NB4 (cell line): ENCODE data around the gene RBCK1.

ENCODE experiments used
- DNase-seq: peaks from one replicate; pipeline ENCODE4 v3.0.0; 2010; ENCODE audit warnings: low read depth
- H3K4me3 ChIP-seq: one replicate; pipeline ENCODE4 v1.5.1; 2011; ENCODE audit warnings: mild to moderate bottlenecking, low read depth, low read length, moderate library complexity
- CTCF ChIP-seq: IDR thresholded peaks from one replicate; pipeline ENCODE4 v1.5.1; 2012; ENCODE audit warnings: low read depth, low read length
- MYC ChIP-seq: IDR thresholded peaks from 2 replicates; pipeline ENCODE4 v1.6.1; 2011; ENCODE audit warnings: low read depth, low read length
- POLR2A ChIP-seq: IDR thresholded peaks from 2 replicates; pipeline ENCODE4 v1.6.1; 2011; ENCODE audit warnings: mild to moderate bottlenecking; ENCODE audit not compliant: insufficient read length; ENCODE audit errors: extremely low read depth
- TF ChIP-seq, protein P1 (sequence below): IDR thresholded peaks from 2 replicates; pipeline ENCODE4 v1.6.1; 2011; ENCODE audit warnings: low read depth, low read length

Gene RBCK1

DNA sequence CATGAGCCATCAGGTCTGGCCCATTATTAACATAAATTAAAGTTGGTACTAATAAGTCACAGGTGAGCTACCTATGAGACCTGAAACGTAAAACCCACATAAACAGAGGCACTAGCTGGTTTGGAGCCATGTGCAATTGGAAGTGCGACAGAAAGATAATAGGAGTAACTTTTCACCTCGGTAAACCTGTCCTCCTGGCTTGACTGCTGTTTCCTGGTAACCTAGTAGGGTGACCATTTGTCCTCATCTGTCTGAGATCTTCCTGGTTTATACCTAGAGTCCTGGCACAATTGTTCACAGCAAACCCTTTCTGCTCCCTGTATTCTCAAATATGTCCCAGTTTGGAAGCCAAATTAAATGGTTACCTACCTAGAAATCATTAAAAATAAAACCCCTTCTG lies 46.9 kb downstream of the RBCK1 start:
- no peak overlapping the region for H3K4me3 ChIP-seq
- no peak for DNase-seq
- TF ChIP-seq, protein P1, sequence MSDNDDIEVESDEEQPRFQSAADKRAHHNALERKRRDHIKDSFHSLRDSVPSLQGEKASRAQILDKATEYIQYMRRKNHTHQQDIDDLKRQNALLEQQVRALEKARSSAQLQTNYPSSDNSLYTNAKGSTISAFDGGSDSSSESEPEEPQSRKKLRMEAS = no peak
- TF ChIP-seq CTCF (no peak), MYC (no peak), POLR2A (no peak)

- no peak overlapping the region for H3K4me3 ChIP-seq
- no peak for DNase-seq
- TF ChIP-seq POLR2A (no peak), MYC (no peak), CTCF (no peak)
- TF ChIP-seq, protein P1 = no peak
These were observed 50.7 kb downstream of the RBCK1 start for GRCh38 chr20:458776-459175.

DNA sequence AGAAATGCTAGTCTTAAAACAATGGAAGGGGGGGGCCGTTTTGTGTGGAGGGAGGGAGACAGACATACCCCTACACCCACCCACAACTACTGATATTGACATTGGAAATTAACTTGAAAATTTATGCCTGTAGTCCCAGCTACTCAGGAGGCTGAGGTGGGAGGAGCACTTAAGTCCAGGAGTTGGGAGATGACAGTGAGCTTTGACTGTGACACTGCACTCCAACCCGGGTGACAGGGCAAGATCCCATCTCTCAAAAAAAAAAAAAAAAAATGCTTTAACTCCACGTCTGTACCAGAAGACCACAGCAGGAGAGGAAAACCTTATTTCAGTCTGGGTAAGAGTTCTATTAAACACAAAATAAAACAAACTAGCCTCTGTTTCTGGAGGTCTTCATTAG lies 52.1 kb downstream of the RBCK1 start:
- peak overlapping the region; percentile 81 for H3K4me3 ChIP-seq
- TF ChIP-seq, protein P1 = no peak
- no peak for TF ChIP-seq MYC
- TF ChIP-seq POLR2A = no peak
- no peak for TF ChIP-seq CTCF
- DNase-seq = no peak

DNA sequence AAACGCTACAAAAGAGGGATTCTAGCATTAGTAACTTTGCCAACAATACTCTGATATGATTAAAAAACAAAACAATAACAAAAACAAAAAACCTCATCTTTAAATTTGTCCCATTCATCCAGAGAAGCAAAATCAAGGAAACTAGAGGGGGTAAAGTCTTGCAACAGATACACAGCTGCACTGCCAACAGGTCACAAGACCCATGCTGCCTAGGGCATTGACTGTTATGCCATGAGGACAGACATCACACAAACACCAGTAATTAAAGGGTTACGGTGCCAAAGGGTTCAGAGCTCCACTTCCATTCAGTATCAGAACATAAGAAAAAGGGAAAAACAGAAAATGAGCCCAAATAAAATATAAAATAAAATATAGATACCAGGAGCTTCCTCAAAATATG lies 52.6 kb downstream of the RBCK1 start:
- H3K4me3 ChIP-seq = peak overlapping the region; percentile 81
- peak; percentile 44 for DNase-seq
- TF ChIP-seq, protein P1 = peak; percentile 42; the same call in 1 of the 2 replicates
- TF ChIP-seq CTCF = no peak

DNA sequence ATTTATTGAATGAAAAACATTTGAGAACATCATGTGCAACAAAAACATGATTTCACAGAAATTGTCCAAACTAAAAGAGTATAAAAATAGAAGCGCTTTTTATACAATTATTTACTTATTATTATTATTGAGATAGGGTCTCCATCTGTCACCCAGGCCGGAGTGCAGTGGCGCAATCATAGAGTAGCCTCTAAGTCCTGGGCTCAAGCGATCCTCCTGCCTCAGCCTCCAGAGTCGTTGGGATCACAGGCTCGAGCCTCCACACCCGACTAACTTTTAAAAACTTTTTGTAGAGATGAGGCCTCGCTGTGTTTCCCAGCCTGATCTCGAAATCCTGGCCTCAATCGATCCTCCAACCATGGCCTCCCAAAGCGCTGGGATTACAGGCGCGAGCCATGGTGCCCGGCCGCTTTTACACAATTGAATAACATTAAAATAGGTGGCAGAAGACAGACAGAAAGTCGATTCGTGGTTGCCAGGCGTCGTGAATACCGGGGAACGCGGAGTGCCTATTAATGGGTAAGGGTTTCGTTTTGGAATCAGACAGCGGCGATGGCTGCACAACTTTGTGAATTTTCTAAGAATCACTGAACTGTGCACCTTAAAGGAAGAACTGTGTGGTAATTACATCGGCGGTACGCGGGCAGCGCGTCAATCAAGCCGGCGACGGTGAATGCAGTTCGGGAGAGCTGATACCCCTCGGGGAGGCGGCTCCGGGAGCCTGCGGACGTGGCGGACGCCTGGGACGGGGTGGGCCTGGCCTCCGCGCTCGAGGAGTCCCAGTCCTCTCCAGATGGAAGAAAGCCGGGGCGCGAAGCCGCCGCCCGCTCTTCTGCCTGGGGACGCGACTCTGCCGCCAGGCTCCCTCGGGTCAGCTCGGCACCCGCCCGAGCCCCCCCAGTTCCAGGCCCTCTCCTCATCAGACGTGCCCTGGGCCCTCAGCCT lies 53.4 kb downstream of the RBCK1 start:
- DNase-seq = peak; percentile 76
- TF ChIP-seq, protein P1 = 0 out of 2 replicates have a peak, but pooled peaks have one; percentile 9
- TF ChIP-seq MYC = peak; percentile 45; the same call in 1 of the 2 replicates
- no peak for TF ChIP-seq CTCF
- TF ChIP-seq POLR2A = no peak
- H3K4me3 ChIP-seq = peak overlapping the region; percentile 81
